Stimulated activated naive CD4-positive, alpha-beta T cell treated with Interleukin-2 at 50 U/mL for 16 hours (primary cell): ENCODE data around the gene SPO11.
A peak's percentile ranks its signal among the peaks of the same experiment; 100 is the strongest.
"Not testable (repeated sequence)": the region's sequence is repeated elsewhere in the genome, so short reads cannot be mapped to it uniquely, and the experiment has no call there.

Source experiments
- DNase-seq: peaks from one replicate; lab custom pipeline; 2025; lab: John Stamatoyannopoulos, UW

The SPO11 gene

GRCh38 chr20:57341663-57342062 lies 12.1 kb downstream of the SPO11 start:
- DNase-seq: no peak

GRCh38 chr20:57342829-57343228 lies 13.2 kb downstream of the SPO11 start:
- no peak for DNase-seq

GRCh38 chr20:57346477-57346876 lies 16.9 kb downstream of the SPO11 start:
- DNase-seq: peak; percentile 54

GRCh38 chr20:57347393-57347792 lies 17.8 kb downstream of the SPO11 start:
- DNase-seq: no peak

- DNase-seq: not testable (repeated sequence)
Observed at GRCh38 chr20:57348200-57348921, 18.8 kb downstream of the SPO11 start.

- DNase-seq: not testable (repeated sequence)
Observed at GRCh38 chr20:57348922-57349574, 19.4 kb downstream of the SPO11 start.

GRCh38 chr20:57350081-57350710 lies 20.6 kb downstream of the SPO11 start:
- no peak for DNase-seq

- not testable (repeated sequence) for DNase-seq
Observed at GRCh38 chr20:57350726-57351041, 21.1 kb downstream of the SPO11 start.

GRCh38 chr20:57351042-57351783 lies 21.6 kb downstream of the SPO11 start, which contains the start of gene RAE1:
Gene RAE1 (plus strand): TSS chr20:57351255. CDS start chr20:57354039, 2,784 bp downstream.
- peak; percentile 91 for DNase-seq

- DNase-seq: no peak
Observed at GRCh38 chr20:57352305-57352704, 22.7 kb downstream of the SPO11 start.

- DNase-seq: no peak
Observed at GRCh38 chr20:57353351-57353750, 23.7 kb downstream of the SPO11 start.

- no peak for DNase-seq
Observed at GRCh38 chr20:57361517-57361916, 31.9 kb downstream of the SPO11 start.

GRCh38 chr20:57364451-57364850 lies 34.8 kb downstream of the SPO11 start:
- DNase-seq: no peak

GRCh38 chr20:57369596-57369995 lies 40.0 kb downstream of the SPO11 start:
- DNase-seq: no peak

GRCh38 chr20:57370316-57370715 lies 40.7 kb downstream of the SPO11 start:
- DNase-seq: no peak

- DNase-seq: no peak
Observed at GRCh38 chr20:57371363-57371762, 41.8 kb downstream of the SPO11 start.

- DNase-seq: no peak
Observed at GRCh38 chr20:57372157-57372556, 42.6 kb downstream of the SPO11 start.

GRCh38 chr20:57372581-57373350 lies 43.2 kb downstream of the SPO11 start:
- no peak for DNase-seq

GRCh38 chr20:57374343-57374930 lies 44.8 kb downstream of the SPO11 start:
- no peak for DNase-seq

- DNase-seq: no peak
Observed at GRCh38 chr20:57374931-57375651, 45.5 kb downstream of the SPO11 start.
